SK-N-SH (cell line): ENCODE measurements around the gene PSTK. TPM values are rescaled to one million over a fixed set of nuclear protein-coding genes. Genes with fewer than 3 reads are reported as not detected.

ENCODE experiments used
- CTCF ChIA-PET: fragments of 300-600, 350-600 bp; formaldehyde crosslinking; extraction: SDS; loops from one replicate; lab custom pipeline; 2021; lab: Yijun Ruan, JAX
- POLR2A ChIA-PET: fragments of 350-600 bp; sonication (Branson Sonifier 250); formaldehyde crosslinking; extraction: SDS; loops from one replicate; lab custom pipeline; 2020; ENCODE audit warnings: antibody characterized with exemption, inconsistent platforms; lab: Yijun Ruan, JAX
- DNase-seq: peaks from one replicate; pipeline ENCODE4 v3.0.0; 2012
- H2AFZ ChIP-seq: fragments of 200-600 bp; sonication (generic); 2 replicates; pipeline ENCODE4 v1.8.1; 2016; ENCODE audit warnings: antibody characterized with exemption, mild to moderate bottlenecking, low read depth
- H3F3A ChIP-seq: fragments of 200-600 bp; sonication (generic); replicated peaks from 2 replicates; pipeline ENCODE3; 2016; ENCODE audit warnings: antibody characterized with exemption, mild to moderate bottlenecking; ENCODE audit not compliant: insufficient read depth
- H3K27ac ChIP-seq, 2 experiments: fragments of 200-500 bp in 1 of 2; fragments of 200-600 bp in 1 of 2; sonication (Bioruptor generic) in 1 of 2; sonication (generic), shearing (Covaris generic) in 1 of 2; 2 replicates each; pipeline versions ENCODE4 v1.5.1 to v1.6.1; 2014 to 2016; ENCODE audit warnings: low read depth in 2 of 2, inconsistent platforms in 1 of 2, low read length in 1 of 2, mild to moderate bottlenecking in 1 of 2, mixed read lengths in 1 of 2
- H3K27me3 ChIP-seq: fragments of 200-600 bp; sonication (generic), shearing (Covaris generic); 2 replicates; pipeline ENCODE4 v1.6.1; 2016; ENCODE audit warnings: mixed run types; ENCODE audit not compliant: insufficient read depth
- H3K36me3 ChIP-seq, 2 experiments: fragments of 200-500 bp in 1 of 2; fragments of 200-600 bp in 1 of 2; sonication (Bioruptor generic) in 1 of 2; sonication (generic) in 1 of 2; replicated peaks in 1 of 2; 2 replicates each; pipeline versions ENCODE3 to v1.5.1; 2014 to 2016; ENCODE audit warnings: low read length in 1 of 2, mild to moderate bottlenecking in 1 of 2; ENCODE audit not compliant: insufficient read depth in 2 of 2, control insufficient read depth in 1 of 2
- H3K4me1 ChIP-seq, 2 experiments: fragments of 200-500 bp in 1 of 2; fragments of 200-600 bp in 1 of 2; sonication (Bioruptor generic) in 1 of 2; sonication (generic), shearing (Covaris generic) in 1 of 2; 2 replicates each; pipeline versions ENCODE4 v1.5.1 to v1.6.1; 2014 to 2016; ENCODE audit warnings: low read depth in 1 of 2, low read length in 1 of 2, mixed run types in 1 of 2; ENCODE audit not compliant: insufficient read depth in 2 of 2, control insufficient read depth in 1 of 2
- H3K4me2 ChIP-seq: fragments of 200-600 bp; sonication (generic), shearing (Covaris generic); 2 replicates; pipeline ENCODE4 v1.6.1; 2017; ENCODE audit warnings: mixed run types
- H3K4me3 ChIP-seq, 2 experiments: fragments of 200-500 bp in 1 of 2; fragments of 200-600 bp in 1 of 2; sonication (Bioruptor generic) in 1 of 2; sonication (generic), shearing (Covaris generic) in 1 of 2; 2 replicates each; pipeline versions ENCODE4 v1.5.1 to v1.8.1; 2014 to 2016; ENCODE audit warnings: low read depth in 2 of 2, inconsistent platforms in 1 of 2, low read length in 1 of 2, mild to moderate bottlenecking in 1 of 2, mixed read lengths in 1 of 2, moderate library complexity in 1 of 2
- H3K79me2 ChIP-seq: fragments of 200-600 bp; sonication (generic); 2 replicates; pipeline ENCODE4 v1.8.1; 2017; ENCODE audit warnings: mild to moderate bottlenecking; ENCODE audit not compliant: insufficient read depth
- H3K9ac ChIP-seq: fragments of 200-600 bp; sonication (generic); 2 replicates; pipeline ENCODE4 v1.6.1; 2017; ENCODE audit warnings: mixed run types
- H3K9me2 ChIP-seq: fragments of 200-600 bp; sonication (generic); 2 replicates; pipeline ENCODE4 v1.6.1; 2017; ENCODE audit warnings: mixed run types
- H3K9me3 ChIP-seq: fragments of 200-600 bp; sonication (generic); 2 replicates; pipeline ENCODE4 v1.6.1; 2017; ENCODE audit warnings: mixed run types, mild to moderate bottlenecking, moderate library complexity
- H4K20me1 ChIP-seq: fragments of 200-600 bp; sonication (generic); 2 replicates; pipeline ENCODE4 v1.6.1; 2017; ENCODE audit warnings: mild to moderate bottlenecking, mixed run types; ENCODE audit not compliant: insufficient read depth
- CTCF ChIP-seq: fragments of 200-600 bp; sonication (generic); IDR thresholded peaks from 2 replicates; pipeline ENCODE4 v1.6.1; 2017; ENCODE audit warnings: antibody characterized with exemption, mild to moderate bottlenecking, moderate library complexity
- EP300 ChIP-seq, 2 experiments: IDR thresholded peaks; 2 replicates each; pipeline versions ENCODE4 v1.4.0 to v1.6.1; 2012; ENCODE audit warnings: borderline replicate concordance in 1 of 2, low read depth in 1 of 2, low read length in 1 of 2
- FOXJ3 ChIP-seq: sonication (generic); formaldehyde crosslinking; IDR thresholded peaks from 2 replicates; pipeline ENCODE4 v1.5.1; 2020; ENCODE audit warnings: mild to moderate bottlenecking, missing genetic modification reagents
- FOXM1 ChIP-seq: IDR thresholded peaks from 2 replicates; pipeline ENCODE4 v1.4.0; 2012; ENCODE audit warnings: low read depth, mild to moderate bottlenecking
- GABPA ChIP-seq: IDR thresholded peaks from 2 replicates; pipeline ENCODE4 v1.4.0; 2012; ENCODE audit warnings: low read depth, mild to moderate bottlenecking
- GATA2 ChIP-seq: sonication (generic); formaldehyde crosslinking; IDR thresholded peaks from 2 replicates; pipeline ENCODE4 v1.5.0; 2020; ENCODE audit warnings: mild to moderate bottlenecking, missing genetic modification reagents
- IRF3 ChIP-seq: fragments of 150-350 bp; IDR thresholded peaks from 2 replicates; pipeline ENCODE4 v1.6.1; 2016; ENCODE audit warnings: mild to moderate bottlenecking, low read depth, low read length
- MEF2A ChIP-seq: IDR thresholded peaks from 2 replicates; pipeline ENCODE4 v1.4.0; 2012; ENCODE audit warnings: low read depth, borderline replicate concordance
- NRF1 ChIP-seq: IDR thresholded peaks from 2 replicates; pipeline ENCODE4 v1.6.1; 2012; ENCODE audit warnings: low read depth, mild to moderate bottlenecking, low read length
- PBX3 ChIP-seq: IDR thresholded peaks from 2 replicates; pipeline ENCODE4; 2012
- RAD21 ChIP-seq: IDR thresholded peaks from 2 replicates; pipeline ENCODE4 v1.6.1; 2012; ENCODE audit warnings: mild to moderate bottlenecking, low read length
- RCOR1 ChIP-seq: fragments of 150-350 bp; IDR thresholded peaks from 2 replicates; pipeline ENCODE4 v1.6.1; 2017; ENCODE audit warnings: antibody characterized with exemption, low read length
- REST ChIP-seq: IDR thresholded peaks from 2 replicates; pipeline ENCODE4 v1.6.1; 2012; ENCODE audit warnings: mild to moderate bottlenecking, low read depth, low read length, moderate library complexity
- SIN3A ChIP-seq: IDR thresholded peaks from 2 replicates; pipeline ENCODE4 v1.6.1; 2012; ENCODE audit warnings: low read depth, mild to moderate bottlenecking, low read length, moderate library complexity, borderline replicate concordance
- TAF1 ChIP-seq: IDR thresholded peaks from 2 replicates; pipeline ENCODE4 v1.6.1; 2012; ENCODE audit warnings: low read depth, mild to moderate bottlenecking, low read length, moderate library complexity, borderline replicate concordance
- TCF12 ChIP-seq: IDR thresholded peaks from 2 replicates; pipeline ENCODE4 v1.4.0; 2012
- USF2 ChIP-seq: fragments of 150-350 bp; IDR thresholded peaks from 2 replicates; pipeline ENCODE4 v1.6.1; 2017; ENCODE audit warnings: antibody characterized with exemption, low read length, low read depth, borderline replicate concordance
- WGBS: methylation state at CpG from one replicate; pipeline ENCODE4 v1.1.6; 2017; ENCODE audit warnings: low lambda C conversion rate; 5-methylcytosine and 5-hydroxymethylcytosine counted together
- polyA plus RNA-seq, 3 experiments: library from polyadenylated mRNA; depleted of rRNA; stranded (reverse); fragments of >200 nt; gene quantifications; 2 replicates each; pipeline ENCODE4 v1.2.3, GENCODE V29; 2012

Gene PSTK
- polyA plus RNA-seq, 1 of the 3 experiments (the other 2 are of a cell fraction) = 8.4 TPM

- TF ChIP-seq TAF1 = no peak
- no peak for TF ChIP-seq FOXJ3 (CRISPR knock-in tag)
- no peak for TF ChIP-seq GATA2 (CRISPR knock-in tag)
- TF ChIP-seq SIN3A = no peak
- TF ChIP-seq PBX3 = peak; percentile 80
- no peak for TF ChIP-seq FOXM1
- peak in 1 of 2 experiments; percentile 50; a peak in 1 of 4 replicates for TF ChIP-seq EP300 (IDR thresholded peaks at IDR 0.05; ENCODE audit: borderline replicate concordance in 1 of 2, low read depth in 1 of 2, low read length in 1 of 2)
- TF ChIP-seq GABPA = no peak
- TF ChIP-seq NRF1 = no peak
- no peak for TF ChIP-seq RAD21
- TF ChIP-seq REST = no peak
- peak; percentile 75; the same call in 1 of the 2 replicates for TF ChIP-seq MEF2A
- no peak for TF ChIP-seq RCOR1
- no peak for TF ChIP-seq USF2
Observed at GRCh38 chr10:122939856-122940543, 40.2 kb upstream of the PSTK start (continued).

- Histone ChIP-seq H3F3A (no peaks in the 10 kb centered on the region), H2AFZ (no peak overlapping the region)
- POLR2A ChIA-PET = no interaction called here
- TF ChIP-seq CTCF = no peak
- TF ChIP-seq SIN3A = no peak
- no peak for TF ChIP-seq USF2
- TF ChIP-seq NRF1 = no peak
- TF ChIP-seq TCF12 = no peak
- no peak for TF ChIP-seq IRF3
- TF ChIP-seq, all 33 proteins: peak for 0
- DNase-seq = no peak
- Histone ChIP-seq H3K9me3 (no peaks in the 10 kb centered on the region), H3K4me3 (no peak overlapping the region), H3K9me2 (no peaks in the 10 kb centered on the region), H3K27me3 (no peaks in the 10 kb centered on the region), H3K36me3 (peaks cover 57 to 60% of the 10 kb centered on the region in 2 experiments), H4K20me1 (no peaks in the 10 kb centered on the region), H3K4me2 (no peak overlapping the region), H3K79me2 (peaks cover 64% of the 10 kb centered on the region), H3K9ac (no peak overlapping the region), H3K4me1 (peaks cover 0 to 2% of the 10 kb centered on the region in 2 experiments; a peak in 2 of 4 replicates), H3K27ac (no peak overlapping the region)
- CTCF ChIA-PET = no interaction called here
- 97% methylated on average over 3 of the region's 3 CpGs for WGBS
Observed at GRCh38 chr10:122949296-122949695, 30.9 kb upstream of the PSTK start.
